Stomach (tissue), 4 donors: ENCODE data around the gene RHPN2.

ENCODE experiments used
- EP300 ChIP-seq: sonication (generic); formaldehyde crosslinking; IDR thresholded peaks from one replicate; pipeline ENCODE4 v1.6.1; 2017; ENCODE audit warnings: antibody characterized with exemption
- POLR2A ChIP-seq, 4 donors: fragments of 450-650 bp; IDR thresholded peaks; one replicate each; pipeline ENCODE4 v1.6.1; 2016; ENCODE audit warnings: antibody characterized with exemption in 4 of 4, control low read depth in 2 of 4, mild to moderate bottlenecking in 1 of 4, moderate library complexity in 1 of 4

DNA sequence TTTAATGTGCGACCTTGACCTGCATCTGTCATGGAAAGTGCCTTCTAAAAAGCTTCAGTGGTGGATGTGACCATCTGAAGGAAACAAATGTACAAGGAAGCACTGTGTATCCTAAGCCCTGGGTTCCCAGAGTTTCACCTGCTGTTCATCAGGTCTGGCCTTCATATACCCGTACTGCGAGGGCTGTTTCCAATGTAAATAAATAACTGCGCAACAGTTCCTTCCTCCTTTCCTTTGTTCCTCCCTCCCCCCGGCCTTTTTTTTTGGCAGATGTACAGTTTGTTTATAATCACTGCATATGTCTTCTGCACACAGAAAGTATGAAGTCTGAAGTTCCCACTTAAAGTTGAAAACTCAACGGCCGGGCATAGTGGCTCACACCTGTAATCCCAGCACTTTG lies 87.4 kb downstream of the RHPN2 start:
- TF ChIP-seq POLR2A (IDR thresholded peaks at IDR 0.05) (no peak), EP300 (no peak)
